Psoas muscle (tissue), 8 donors: ENCODE results near the gene CCDC91. TPM values are rescaled to one million over a fixed set of nuclear protein-coding genes. Genes with fewer than 3 reads are reported as not detected.

ENCODE experiments used
- ATAC-seq, 4 donors: fragments of 200-7000 bp; cut with Tn5 transposase; one replicate each; pipeline ENCODE4 v1.9.1; 2020; ENCODE audit warnings: moderate library complexity in 3 of 4, mild to moderate bottlenecking in 2 of 4
- DNase-seq, 2 donors: peaks; one replicate each; pipeline ENCODE4 v3.0.0-alpha.2; 2020
- H3K27ac ChIP-seq: fragments of 200-600 bp; one replicate; pipeline ENCODE4 v1.8.0; 2022
- H3K27me3 ChIP-seq, 3 donors: fragments of 200-600 bp in 1 of 3; one replicate each; pipeline versions ENCODE4 v1.6.1 to v1.8.0; 2013 to 2022; ENCODE audit warnings: low read length in 2 of 3, mild to moderate bottlenecking in 2 of 3, moderate library complexity in 1 of 3; ENCODE audit not compliant: insufficient read depth in 3 of 3
- H3K36me3 ChIP-seq, 2 donors: fragments of 200-600 bp in 1 of 2; one replicate each; pipeline versions ENCODE4 v1.6.1 to v1.8.0; 2013 to 2022; ENCODE audit warnings: low read depth in 1 of 2, mild to moderate bottlenecking in 1 of 2, moderate library complexity in 1 of 2; ENCODE audit not compliant: insufficient read depth in 1 of 2
- H3K4me1 ChIP-seq: fragments of 200-600 bp; one replicate; pipeline ENCODE4 v1.8.0; 2022
- H3K4me3 ChIP-seq: fragments of 200-600 bp; one replicate; pipeline ENCODE4 v1.8.0; 2022; ENCODE audit warnings: mild to moderate bottlenecking
- H3K9me3 ChIP-seq: fragments of 200-600 bp; one replicate; pipeline ENCODE4 v1.8.0; 2022
- CTCF ChIP-seq: fragments of 200-600 bp; IDR thresholded peaks from one replicate; pipeline ENCODE4 v1.8.0; 2022; ENCODE audit warnings: antibody characterized with exemption
- WGBS, 3 donors: extraction: QIAGEN DNeasy Blood & Tissue Kit; methylation state at CpG; one replicate each; pipeline versions ENCODE4 v1.1.6 to v1.1.7; 2013; 5-methylcytosine and 5-hydroxymethylcytosine counted together
- intact Hi-C, 2 donors: fragments of 100-400 bp; cut with DNase I; formaldehyde crosslinking; loops; one replicate each; pipeline versions ENCODE4 v1.11.0 to v1.14.2; 2022
- polyA plus RNA-seq, 3 donors: library from polyadenylated mRNA; stranded (reverse); fragments of 200-250 nt; gene quantifications; one replicate each; pipeline ENCODE4 v1.2.3, GENCODE V29; 2013
- total RNA-seq, 4 donors: library from RNA; stranded (reverse); fragmentation: NEBNext Ultra II Directional in 2 of 4; extraction: Animal tissue kit (Norgen Biotek cat#: 25700) in 2 of 4; gene quantifications; one replicate each; pipeline versions ENCODE4 v1.2.1 to v1.2.4, GENCODE V29; 2021 to 2023
- donor health status: healthy with polysubstance abuse.
- donor health status: DM: no; HTN: no; CAD: no; lungs with moderate emphysema.
- donor health status: Bipolar disorder and iron deficiency.
- donor health status: healthy.
- donor health status: DM: yes; HTN: yes; CAD: no.
- donor health status: DM: no; HTN: no; CAD: no.
- donor health status: DM: no; HTN: no; CAD: no.
- donor health status: DM: yes; HTN: yes; CAD: no.

Gene CCDC91
- total and polyA plus RNA-seq, 7 donors, result 18.4 to 47.2 (median 36.2) TPM

DNA sequence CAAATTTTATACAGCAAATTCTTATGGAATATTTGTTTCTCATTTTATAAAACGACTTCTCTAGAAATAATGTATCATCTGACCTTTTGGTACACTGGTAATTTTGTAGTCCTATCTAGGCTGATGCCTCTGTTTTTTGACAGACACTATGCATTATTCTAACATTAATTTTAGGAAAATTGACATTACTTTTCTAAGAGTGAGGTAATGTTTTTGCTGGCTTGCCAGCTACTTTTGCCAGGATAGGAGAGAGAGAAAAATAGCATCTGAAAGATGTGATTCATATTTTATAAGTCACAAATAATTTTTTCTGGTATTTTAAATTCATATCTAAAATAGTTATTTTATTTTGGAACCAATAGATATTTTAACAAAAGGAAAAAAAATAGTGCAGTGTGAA, 153.5 kb downstream of the CCDC91 start:
- Histone ChIP-seq H3K4me3 (no peak overlapping the region), H3K36me3 (no peaks in the 10 kb centered on the region), H3K27ac (no peak overlapping the region), H3K4me1 (no peaks in the 10 kb centered on the region), H3K9me3 (no peaks in the 10 kb centered on the region), H3K27me3 (no peaks in the 10 kb centered on the region)
- ATAC-seq (no peak), DNase-seq (no peak)
- no peak for TF ChIP-seq CTCF
- intact Hi-C loops, result no loop called here
- 76 to 85% (median 81%) methylated on average over 1 of the region's 1 CpG for WGBS, 3 donors

DNA sequence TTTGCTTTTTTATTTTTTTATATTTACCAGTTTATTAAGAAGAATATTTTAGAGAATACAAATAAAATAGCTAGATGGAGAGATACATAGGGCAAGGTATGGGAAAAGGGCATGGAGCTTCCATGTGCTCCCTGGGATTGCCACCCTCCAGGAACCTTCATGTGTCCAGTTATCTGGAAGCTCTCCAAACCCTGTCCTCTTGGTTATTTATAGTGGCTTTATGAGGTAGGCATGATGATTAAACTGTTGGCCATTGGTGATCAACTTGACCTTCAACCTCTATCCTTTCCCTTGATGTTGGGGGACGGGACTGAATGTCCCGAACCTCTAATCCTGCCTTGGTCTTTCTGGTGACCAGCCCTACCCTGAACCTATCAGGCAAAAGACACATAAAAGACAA, 156.3 kb downstream of the CCDC91 start:
- Histone ChIP-seq H3K27ac (no peak overlapping the region), H3K36me3 (no peaks in the 10 kb centered on the region), H3K4me1 (peaks cover 7% of the 10 kb centered on the region), H3K27me3 (no peaks in the 10 kb centered on the region), H3K4me3 (no peak overlapping the region), H3K9me3 (no peaks in the 10 kb centered on the region)
- WGBS, 3 donors, result 70 to 98% (median 83%) methylated on average over 2 of the region's 2 CpGs
- DNase-seq, result no peak
- no peak for TF ChIP-seq CTCF
- intact Hi-C loops, result no loop called here
- ATAC-seq, result peak in 2 of 4 donors; percentile 44 to 69

DNA sequence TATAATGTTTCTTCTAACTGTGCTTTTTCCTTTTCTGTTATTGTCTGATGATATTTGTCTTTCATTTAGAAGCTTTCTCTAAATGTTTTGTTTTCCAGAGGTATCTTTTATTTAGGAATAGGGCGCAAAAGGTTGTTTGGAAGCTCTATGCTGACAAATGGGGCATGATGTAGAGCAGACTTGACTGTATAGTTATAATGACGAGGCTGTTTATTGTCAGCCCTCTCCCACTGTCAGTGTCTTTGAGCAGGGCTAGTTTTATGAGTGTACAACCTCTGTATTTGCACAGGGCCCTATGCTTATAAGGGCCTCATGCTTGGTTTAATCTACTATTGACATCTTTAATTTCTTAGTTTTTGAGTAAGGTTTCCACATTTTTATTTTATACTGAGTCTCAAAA, 158.9 kb downstream of the CCDC91 start:
- DNase-seq (no peak), ATAC-seq (no peak)
- WGBS, 3 donors, result 97 to 100% (median 97%) methylated on average over 2 of the region's 2 CpGs
- intact Hi-C loops, result no loop called here
- Histone ChIP-seq H3K4me1 (peaks cover 7% of the 10 kb centered on the region), H3K9me3 (no peaks in the 10 kb centered on the region), H3K4me3 (no peak overlapping the region), H3K27ac (no peak overlapping the region), H3K36me3 (no peaks in the 10 kb centered on the region), H3K27me3 (no peaks in the 10 kb centered on the region)
- no peak for TF ChIP-seq CTCF

DNA sequence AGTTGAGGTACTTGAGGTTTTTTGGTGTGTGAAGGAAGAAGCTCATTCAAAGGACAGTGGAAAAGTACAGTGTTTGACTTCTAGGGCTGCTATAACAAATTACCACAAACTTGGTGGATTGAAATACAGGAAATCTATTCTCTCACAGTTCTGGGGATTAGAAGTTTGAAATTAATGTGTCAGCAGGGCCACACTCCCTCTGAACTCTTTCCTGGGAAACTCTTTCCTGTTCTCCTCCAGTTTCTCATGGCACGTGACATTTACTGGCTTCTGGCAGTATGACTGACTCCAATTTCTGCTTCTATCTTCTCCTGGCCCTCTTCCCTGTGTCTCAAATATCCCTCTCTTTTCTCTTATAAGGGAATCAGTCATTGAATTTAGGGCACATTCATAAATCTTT, 160.2 kb downstream of the CCDC91 start:
- 10 to 27% (median 25%) methylated on average over 1 of the region's 1 CpG for WGBS, 3 donors
- H3K36me3 ChIP-seq, result no peaks in the 10 kb centered on the region
- H3K27ac ChIP-seq, result no peak overlapping the region
- no peak overlapping the region for H3K4me3 ChIP-seq
- DNase-seq (no peak), ATAC-seq (no peak)
- no peak for TF ChIP-seq CTCF
- intact Hi-C loops, result no loop called here
- no peaks in the 10 kb centered on the region for H3K9me3 ChIP-seq
- no peaks in the 10 kb centered on the region for H3K27me3 ChIP-seq
- H3K4me1 ChIP-seq, result peaks cover 7% of the 10 kb centered on the region

DNA sequence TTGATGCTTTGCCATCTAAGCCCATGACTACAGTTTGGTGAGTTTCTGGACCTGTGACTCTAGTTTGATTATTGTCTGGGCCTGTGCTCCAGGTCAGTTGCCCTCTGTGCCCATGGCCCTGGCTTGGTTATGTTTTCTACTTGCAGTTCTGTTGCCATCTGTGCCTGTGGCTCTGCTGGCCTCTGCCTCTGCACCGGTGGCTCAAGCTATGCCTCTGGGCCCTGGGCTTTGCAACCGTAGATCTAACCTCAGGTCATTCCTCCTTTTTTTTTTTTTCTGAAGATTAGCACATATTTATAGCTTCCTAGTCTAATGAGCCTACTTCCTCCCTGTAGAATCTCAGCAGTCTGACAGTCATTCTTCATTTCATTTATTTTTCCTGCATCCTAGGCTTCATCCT, 161.2 kb downstream of the CCDC91 start:
- H3K27ac ChIP-seq, result no peak overlapping the region
- intact Hi-C loops, result no loop called here
- no peak for ATAC-seq

More for the DNA sequence above, 161.2 kb downstream of the CCDC91 start:
- Histone ChIP-seq H3K4me1 (peaks cover 7% of the 10 kb centered on the region), H3K36me3 (no peaks in the 10 kb centered on the region), H3K27me3 (no peaks in the 10 kb centered on the region), H3K9me3 (no peaks in the 10 kb centered on the region), H3K4me3 (no peak overlapping the region)
- no peak for TF ChIP-seq CTCF
- no peak for DNase-seq
- 57 to 78% (median 72%) methylated on average over 2 of the region's 2 CpGs for WGBS, 3 donors
